HepG2 (cell line): Measurements from ENCODE around the gene PRELID1. TPM values are rescaled to one million over a fixed set of nuclear protein-coding genes. Genes with fewer than 3 reads are reported as not detected.

Experiments used
- AGO2 ChIP-seq: fragments of 200-400 bp; formaldehyde crosslinking; optimal IDR thresholded peaks from 2 replicates; pipeline ENCODE3; 2017; ENCODE audit warnings: mild to moderate bottlenecking, low read depth, low read length, moderate library complexity
- MTF1 ChIP-seq: sonication (generic); formaldehyde crosslinking; IDR thresholded peaks from 2 replicates; pipeline ENCODE4 v1.5.0; 2020; ENCODE audit warnings: missing genetic modification reagents
- NCOA1 ChIP-seq: sonication (generic); formaldehyde crosslinking; IDR thresholded peaks from 2 replicates; pipeline ENCODE4 v1.9.0; 2021; ENCODE audit warnings: missing genetic modification reagents
- PAF1 ChIP-seq: IDR thresholded peaks from 2 replicates; pipeline ENCODE4 v1.6.1; 2016; ENCODE audit warnings: missing genetic modification reagents, missing compliant biosample characterization
- PHF20 ChIP-seq: sonication (generic); formaldehyde crosslinking; IDR thresholded peaks from 2 replicates; pipeline ENCODE4 v1.5.0; 2020; ENCODE audit warnings: mild to moderate bottlenecking, missing genetic modification reagents
- RFX3 ChIP-seq: IDR thresholded peaks from 2 replicates; pipeline ENCODE4 v1.6.1; 2016; ENCODE audit warnings: missing biosample characterization, missing genetic modification reagents
- SOX5 ChIP-seq: IDR thresholded peaks from 2 replicates; pipeline ENCODE4 v1.6.1; 2016; ENCODE audit warnings: borderline replicate concordance
- SYNCRIP ChIP-seq: fragments of 200-400 bp; formaldehyde crosslinking; IDR thresholded peaks from 2 replicates; pipeline ENCODE4 v1.6.1; 2018; ENCODE audit warnings: mild to moderate bottlenecking, low read depth, low read length; ENCODE audit not compliant: insufficient read depth
- TCF12 ChIP-seq, 2 experiments: fragments of 450-650 bp in 1 of 2; sonication (generic) in 1 of 2; formaldehyde crosslinking in 1 of 2; IDR thresholded peaks; 2 replicates each; pipeline versions ENCODE4 v1.6.1 to v1.8.0; 2017 to 2022; ENCODE audit warnings: antibody characterized with exemption in 1 of 2, mild to moderate bottlenecking in 1 of 2, missing genetic modification reagents in 1 of 2, moderate library complexity in 1 of 2
- ZNF160 ChIP-seq: sonication (generic); formaldehyde crosslinking; IDR thresholded peaks from 2 replicates; pipeline ENCODE4 v1.8.0; 2022; ENCODE audit warnings: mild to moderate bottlenecking, inconsistent platforms, missing genetic modification reagents
- ZNF460 ChIP-seq: sonication (generic); formaldehyde crosslinking; IDR thresholded peaks from 2 replicates; pipeline ENCODE4 v1.5.1; 2020; ENCODE audit warnings: missing genetic modification reagents, mild to moderate bottlenecking, borderline replicate concordance
- ZNF577 ChIP-seq: sonication (generic); formaldehyde crosslinking; IDR thresholded peaks from 2 replicates; pipeline ENCODE4 v1.4.0; 2020; ENCODE audit warnings: mild to moderate bottlenecking, low read depth, missing genetic modification reagents, borderline replicate concordance
- polyA plus RNA-seq, 8 experiments: library from polyadenylated mRNA; depleted of rRNA in 3 of 8; stranded (reverse) in 7 of 8; unstranded in 1 of 8; fragments of >200 nt; fragmentation: Illumina TruSeq in 4 of 8; extraction: Trizol in 4 of 8; gene quantifications; 2 replicates each; pipeline versions ENCODE4 v1.2.1 to v1.2.3, GENCODE V29; 2011 to 2016; ENCODE audit warnings: low read depth in 4 of 8, missing spikeins in 1 of 8, mixed read lengths in 1 of 8; ENCODE audit not compliant: insufficient read depth in 1 of 8
- total RNA-seq, 5 experiments: library from RNA; depleted of rRNA; stranded (reverse); fragments of >200 nt; fragmentation: Illumina TruSeq; extraction: Trizol; gene quantifications; 2 replicates each; pipeline ENCODE4 v1.2.3, GENCODE V29; 2016; ENCODE audit warnings: low read depth in 1 of 5
- TF ChIP-seq, protein P1 (sequence below): sonication (generic); formaldehyde crosslinking; IDR thresholded peaks from 2 replicates; pipeline ENCODE4 v1.5.1; 2020; ENCODE audit warnings: missing genetic modification reagents, mild to moderate bottlenecking, borderline replicate concordance
- TF ChIP-seq, protein P2 (sequence below): sonication (generic); formaldehyde crosslinking; IDR thresholded peaks from 2 replicates; pipeline ENCODE4 v1.8.0; 2022; ENCODE audit warnings: mild to moderate bottlenecking, missing genetic modification reagents, moderate library complexity
- TF ChIP-seq, protein P3 (sequence below): sonication (generic); formaldehyde crosslinking; IDR thresholded peaks from 2 replicates; pipeline ENCODE4 v1.5.1; 2020; ENCODE audit warnings: missing genetic modification reagents, mild to moderate bottlenecking, borderline replicate concordance
- TF ChIP-seq, protein P4 (sequence below): sonication (generic); formaldehyde crosslinking; IDR thresholded peaks from 2 replicates; pipeline ENCODE4 v1.5.0; 2020; ENCODE audit warnings: missing genetic modification reagents

The PRELID1 gene
- total and polyA plus RNA-seq, 2 of the 13 experiments (the other 11 are each of a cell fraction or from before 2014, with no cell fraction given): 250 to 271 TPM

DNA sequence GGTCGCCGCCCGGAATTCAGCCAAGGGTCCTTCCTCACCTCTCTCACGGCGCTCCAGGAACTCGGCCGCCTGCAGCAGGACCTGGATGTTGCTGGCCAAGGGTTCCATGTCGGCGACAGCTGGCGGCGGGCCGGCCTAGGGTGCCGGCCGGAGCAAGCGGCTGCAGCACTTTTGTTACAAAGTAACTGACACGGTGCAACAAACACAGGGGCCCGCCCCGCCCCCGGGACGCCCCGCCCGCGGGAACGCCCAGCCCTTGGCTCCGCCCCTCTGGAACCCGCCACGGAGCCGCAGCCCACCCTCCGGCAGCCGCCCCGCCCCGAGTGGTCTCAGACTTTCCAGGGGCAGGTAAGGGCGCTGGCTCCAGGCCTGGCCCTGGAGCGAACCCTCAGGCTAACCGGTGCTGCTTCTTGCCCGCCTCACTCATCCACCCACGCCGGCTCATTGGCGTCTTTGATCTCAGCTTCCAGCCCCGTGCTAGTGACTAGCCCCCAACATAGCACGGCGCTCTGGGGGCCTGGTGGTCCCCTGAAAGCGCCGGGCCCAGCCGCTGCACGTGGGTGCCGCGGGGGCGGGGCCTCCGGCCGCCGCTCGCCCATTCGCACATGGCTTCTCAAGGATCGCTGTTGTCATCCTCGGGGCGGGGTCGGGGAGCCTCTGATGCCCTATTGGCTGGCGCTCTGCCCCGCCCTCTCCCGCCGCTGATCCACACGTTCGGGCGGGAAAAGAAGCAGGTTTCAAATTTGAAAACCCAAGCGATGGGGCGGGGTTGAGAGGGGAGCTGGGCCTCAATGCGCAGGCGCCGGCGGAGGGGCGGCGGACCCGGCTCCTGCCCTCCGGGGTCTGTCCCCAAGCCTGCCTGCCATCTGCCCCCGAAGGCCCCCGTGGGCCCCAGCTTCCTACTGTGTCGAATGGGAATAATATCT lies 8.4 kb downstream of the PRELID1 start, which contains the start of gene MXD3 (continued):
- no peak for TF ChIP-seq SYNCRIP
- TF ChIP-seq ZNF460 (CRISPR knock-in tag): no peak
- TF ChIP-seq, protein P1, sequence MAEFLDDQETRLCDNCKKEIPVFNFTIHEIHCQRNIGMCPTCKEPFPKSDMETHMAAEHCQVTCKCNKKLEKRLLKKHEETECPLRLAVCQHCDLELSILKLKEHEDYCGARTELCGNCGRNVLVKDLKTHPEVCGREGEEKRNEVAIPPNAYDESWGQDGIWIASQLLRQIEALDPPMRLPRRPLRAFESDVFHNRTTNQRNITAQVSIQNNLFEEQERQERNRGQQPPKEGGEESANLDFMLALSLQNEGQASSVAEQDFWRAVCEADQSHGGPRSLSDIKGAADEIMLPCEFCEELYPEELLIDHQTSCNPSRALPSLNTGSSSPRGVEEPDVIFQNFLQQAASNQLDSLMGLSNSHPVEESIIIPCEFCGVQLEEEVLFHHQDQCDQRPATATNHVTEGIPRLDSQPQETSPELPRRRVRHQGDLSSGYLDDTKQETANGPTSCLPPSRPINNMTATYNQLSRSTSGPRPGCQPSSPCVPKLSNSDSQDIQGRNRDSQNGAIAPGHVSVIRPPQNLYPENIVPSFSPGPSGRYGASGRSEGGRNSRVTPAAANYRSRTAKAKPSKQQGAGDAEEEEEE (CRISPR knock-in tag): no peak
- TF ChIP-seq ZNF577 (CRISPR knock-in tag): no peak
- no peak for TF ChIP-seq MTF1 (CRISPR knock-in tag)
- no peak for TF ChIP-seq RFX3 (CRISPR knock-in tag)
- no peak for TF ChIP-seq SOX5 (CRISPR knock-in tag)
- no peak for TF ChIP-seq ZNF160 (CRISPR knock-in tag)
- TF ChIP-seq, protein P2, sequence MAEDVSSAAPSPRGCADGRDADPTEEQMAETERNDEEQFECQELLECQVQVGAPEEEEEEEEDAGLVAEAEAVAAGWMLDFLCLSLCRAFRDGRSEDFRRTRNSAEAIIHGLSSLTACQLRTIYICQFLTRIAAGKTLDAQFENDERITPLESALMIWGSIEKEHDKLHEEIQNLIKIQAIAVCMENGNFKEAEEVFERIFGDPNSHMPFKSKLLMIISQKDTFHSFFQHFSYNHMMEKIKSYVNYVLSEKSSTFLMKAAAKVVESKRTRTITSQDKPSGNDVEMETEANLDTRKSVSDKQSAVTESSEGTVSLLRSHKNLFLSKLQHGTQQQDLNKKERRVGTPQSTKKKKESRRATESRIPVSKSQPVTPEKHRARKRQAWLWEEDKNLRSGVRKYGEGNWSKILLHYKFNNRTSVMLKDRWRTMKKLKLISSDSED (CRISPR knock-in tag): no peak
- TF ChIP-seq, protein P3, sequence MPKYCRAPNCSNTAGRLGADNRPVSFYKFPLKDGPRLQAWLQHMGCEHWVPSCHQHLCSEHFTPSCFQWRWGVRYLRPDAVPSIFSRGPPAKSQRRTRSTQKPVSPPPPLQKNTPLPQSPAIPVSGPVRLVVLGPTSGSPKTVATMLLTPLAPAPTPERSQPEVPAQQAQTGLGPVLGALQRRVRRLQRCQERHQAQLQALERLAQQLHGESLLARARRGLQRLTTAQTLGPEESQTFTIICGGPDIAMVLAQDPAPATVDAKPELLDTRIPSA (CRISPR knock-in tag): no peak
- TF ChIP-seq TCF12 (IDR thresholded peaks at IDR 0.05): no peak
- TF ChIP-seq TCF12 (CRISPR knock-in tag; IDR thresholded peaks at IDR 0.05): no peak
- peak; percentile 93 for TF ChIP-seq AGO2
- TF ChIP-seq PAF1 (CRISPR knock-in tag): no peak
- TF ChIP-seq, protein P4, sequence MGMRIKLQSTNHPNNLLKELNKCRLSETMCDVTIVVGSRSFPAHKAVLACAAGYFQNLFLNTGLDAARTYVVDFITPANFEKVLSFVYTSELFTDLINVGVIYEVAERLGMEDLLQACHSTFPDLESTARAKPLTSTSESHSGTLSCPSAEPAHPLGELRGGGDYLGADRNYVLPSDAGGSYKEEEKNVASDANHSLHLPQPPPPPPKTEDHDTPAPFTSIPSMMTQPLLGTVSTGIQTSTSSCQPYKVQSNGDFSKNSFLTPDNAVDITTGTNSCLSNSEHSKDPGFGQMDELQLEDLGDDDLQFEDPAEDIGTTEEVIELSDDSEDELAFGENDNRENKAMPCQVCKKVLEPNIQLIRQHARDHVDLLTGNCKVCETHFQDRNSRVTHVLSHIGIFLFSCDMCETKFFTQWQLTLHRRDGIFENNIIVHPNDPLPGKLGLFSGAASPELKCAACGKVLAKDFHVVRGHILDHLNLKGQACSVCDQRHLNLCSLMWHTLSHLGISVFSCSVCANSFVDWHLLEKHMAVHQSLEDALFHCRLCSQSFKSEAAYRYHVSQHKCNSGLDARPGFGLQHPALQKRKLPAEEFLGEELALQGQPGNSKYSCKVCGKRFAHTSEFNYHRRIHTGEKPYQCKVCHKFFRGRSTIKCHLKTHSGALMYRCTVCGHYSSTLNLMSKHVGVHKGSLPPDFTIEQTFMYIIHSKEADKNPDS: no peak
- 0 out of 2 replicates have a peak, but pooled peaks have one; percentile 21 for TF ChIP-seq PHF20 (CRISPR knock-in tag)
- TF ChIP-seq NCOA1 (CRISPR knock-in tag): 0 out of 2 replicates have a peak, but pooled peaks have one; percentile 46
